GM21515 (cell line): Measurements from ENCODE around the gene SP9.

ENCODE experiments used
- ATAC-seq: cut with Tn5 transposase; IDR thresholded peaks from one replicate; pipeline ENCODE4 v1.9.1; 2021; ENCODE audit not compliant: unreplicated experiment

The SP9 gene

DNA sequence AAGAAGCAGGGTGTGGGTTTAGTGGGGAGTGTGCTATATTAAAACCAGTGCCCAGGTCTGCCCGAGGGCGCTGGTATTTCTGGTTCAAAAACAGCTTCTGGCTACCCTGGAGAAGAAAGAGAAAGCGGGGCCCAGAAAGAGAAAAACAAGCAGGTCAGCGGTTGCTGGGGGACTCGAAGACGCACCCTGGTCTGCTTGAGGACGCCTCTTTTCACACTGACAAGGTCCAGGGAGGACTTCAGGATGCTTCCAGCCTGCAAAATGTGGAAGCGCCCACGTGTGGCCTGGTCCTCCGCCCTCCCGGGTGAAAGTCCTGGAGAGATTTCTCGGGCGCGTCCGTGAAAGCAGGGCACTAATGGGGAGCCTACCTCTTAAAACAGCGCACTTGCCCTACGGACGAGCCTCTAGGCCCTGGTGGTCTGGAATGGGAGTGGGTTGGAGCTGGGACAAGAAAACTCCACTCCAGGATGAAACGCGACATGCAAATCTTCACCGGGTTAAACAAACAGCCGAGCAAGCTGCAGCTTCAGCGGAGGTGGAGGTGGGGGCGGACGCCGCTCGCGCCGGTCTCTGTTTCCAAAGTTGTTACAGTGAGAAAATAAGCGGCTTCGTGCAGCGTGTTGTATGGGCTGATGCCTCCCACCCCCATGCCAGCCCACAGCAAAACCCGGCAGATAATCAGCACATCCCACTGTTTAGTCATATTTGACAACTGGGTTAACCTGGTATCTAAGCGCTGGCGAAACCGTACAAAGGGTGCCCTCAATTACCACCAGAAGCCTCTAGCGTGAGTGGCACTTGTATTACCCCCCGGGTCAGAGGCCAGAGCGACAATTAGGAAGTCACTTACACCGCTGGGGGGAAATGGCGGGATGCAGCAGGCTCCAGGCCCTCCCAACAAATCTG is 1.1 kb upstream of the SP9 start:
- no peak for ATAC-seq

DNA sequence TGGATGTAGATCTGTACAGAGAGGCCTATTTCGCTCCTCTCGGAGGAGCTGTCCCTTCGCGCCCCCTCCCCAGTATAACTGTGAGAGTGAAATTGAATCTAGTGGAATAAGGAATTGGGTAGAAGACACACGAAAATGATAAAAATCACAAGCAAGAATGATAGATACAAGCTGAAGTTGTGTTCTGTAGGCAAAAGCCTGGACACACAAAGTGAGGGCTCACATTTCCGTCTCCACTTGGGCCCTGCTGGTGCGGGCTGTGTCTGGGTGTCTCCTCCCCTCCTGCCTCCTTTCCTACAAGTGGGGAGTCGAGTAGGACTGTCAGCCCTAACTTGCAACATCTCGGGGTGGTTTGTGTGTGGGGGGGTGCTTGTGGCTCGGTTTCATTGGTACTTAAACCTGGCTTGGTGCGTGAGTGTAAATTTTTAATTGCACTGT is 457 bp upstream of the SP9 start:
- no peak for ATAC-seq

DNA sequence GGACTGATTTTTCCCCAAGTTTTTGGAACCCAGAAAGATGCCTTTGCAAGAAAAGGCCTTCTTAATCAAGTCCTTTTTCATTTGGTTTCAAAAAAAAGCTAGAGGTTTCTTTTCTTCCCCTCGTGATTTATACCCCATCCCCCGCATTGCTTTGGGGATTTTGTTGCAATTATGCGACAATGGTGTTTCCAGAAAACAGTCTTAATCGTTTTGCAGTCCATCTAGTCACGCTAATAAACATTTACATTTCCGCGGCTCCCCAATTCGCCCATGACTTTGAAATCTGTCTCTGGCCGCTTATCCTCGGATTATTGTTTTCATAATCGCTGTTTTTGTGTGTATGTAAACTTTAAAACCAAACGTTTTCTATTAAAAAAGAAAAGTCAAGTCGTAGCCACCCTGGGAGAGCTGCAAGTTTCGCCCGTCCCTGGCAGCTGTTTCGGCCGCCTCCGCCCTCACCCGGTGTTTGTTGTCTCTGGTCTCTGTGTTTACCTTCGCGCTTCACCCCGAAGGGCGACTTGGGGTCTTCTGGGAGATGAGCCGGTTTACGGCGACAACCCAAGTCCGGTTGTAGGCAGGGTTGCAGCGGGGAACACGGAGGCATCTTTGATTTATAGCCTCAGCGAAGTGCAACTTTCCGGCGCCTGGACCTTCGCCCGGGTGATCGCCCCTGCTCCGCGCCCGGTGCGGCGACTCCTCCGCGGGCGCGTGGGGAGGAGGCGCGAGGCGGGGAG is 667 bp downstream of the SP9 start:
- ATAC-seq = no peak

DNA sequence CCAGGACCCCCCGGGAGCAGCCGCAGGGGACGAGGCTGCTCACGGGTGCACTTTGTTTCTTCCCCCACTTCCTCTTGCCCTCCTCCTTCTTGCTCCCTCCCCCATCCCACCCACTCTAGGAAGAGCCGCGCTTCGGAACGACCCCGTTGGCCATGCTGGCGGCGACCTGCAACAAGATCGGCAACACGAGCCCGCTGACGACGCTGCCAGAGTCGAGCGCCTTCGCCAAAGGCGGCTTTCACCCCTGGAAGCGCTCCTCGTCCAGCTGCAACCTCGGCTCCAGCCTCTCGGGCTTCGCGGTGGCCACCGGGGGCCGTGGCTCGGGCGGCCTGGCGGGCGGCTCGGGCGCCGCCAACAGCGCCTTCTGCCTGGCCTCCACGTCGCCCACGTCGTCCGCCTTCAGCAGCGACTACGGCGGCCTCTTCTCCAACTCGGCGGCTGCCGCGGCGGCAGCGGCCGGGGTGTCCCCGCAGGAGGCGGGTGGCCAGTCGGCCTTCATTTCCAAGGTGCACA is 1.3 kb downstream of the SP9 start:
- no peak for ATAC-seq

DNA sequence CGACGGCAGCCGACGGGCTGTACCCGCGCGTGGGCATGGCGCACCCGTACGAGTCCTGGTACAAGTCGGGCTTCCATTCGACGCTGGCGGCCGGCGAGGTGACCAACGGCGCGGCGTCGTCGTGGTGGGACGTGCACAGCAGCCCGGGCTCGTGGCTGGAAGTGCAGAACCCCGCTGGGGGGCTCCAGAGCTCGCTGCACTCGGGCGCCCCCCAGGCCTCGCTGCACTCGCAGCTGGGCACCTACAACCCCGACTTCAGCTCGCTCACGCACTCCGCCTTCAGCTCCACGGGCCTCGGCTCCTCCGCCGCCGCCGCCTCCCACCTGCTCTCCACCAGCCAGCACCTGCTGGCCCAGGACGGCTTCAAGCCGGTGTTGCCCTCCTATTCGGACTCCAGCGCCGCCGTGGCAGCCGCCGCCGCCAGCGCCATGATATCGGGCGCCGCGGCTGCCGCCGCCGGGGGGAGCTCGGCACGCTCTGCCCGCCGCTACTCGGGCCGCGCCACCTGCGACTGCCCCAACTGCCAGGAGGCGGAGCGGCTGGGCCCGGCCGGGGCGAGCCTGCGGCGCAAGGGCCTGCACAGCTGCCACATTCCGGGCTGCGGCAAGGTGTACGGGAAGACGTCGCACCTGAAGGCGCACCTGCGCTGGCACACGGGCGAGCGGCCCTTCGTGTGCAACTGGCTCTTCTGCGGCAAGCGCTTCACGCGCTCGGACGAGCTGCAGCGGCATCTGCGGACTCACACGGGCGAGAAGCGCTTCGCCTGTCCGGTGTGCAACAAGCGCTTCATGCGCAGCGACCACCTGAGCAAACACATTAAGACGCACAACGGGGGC is 2.0 kb downstream of the SP9 start:
- peak; percentile 40 for ATAC-seq

DNA sequence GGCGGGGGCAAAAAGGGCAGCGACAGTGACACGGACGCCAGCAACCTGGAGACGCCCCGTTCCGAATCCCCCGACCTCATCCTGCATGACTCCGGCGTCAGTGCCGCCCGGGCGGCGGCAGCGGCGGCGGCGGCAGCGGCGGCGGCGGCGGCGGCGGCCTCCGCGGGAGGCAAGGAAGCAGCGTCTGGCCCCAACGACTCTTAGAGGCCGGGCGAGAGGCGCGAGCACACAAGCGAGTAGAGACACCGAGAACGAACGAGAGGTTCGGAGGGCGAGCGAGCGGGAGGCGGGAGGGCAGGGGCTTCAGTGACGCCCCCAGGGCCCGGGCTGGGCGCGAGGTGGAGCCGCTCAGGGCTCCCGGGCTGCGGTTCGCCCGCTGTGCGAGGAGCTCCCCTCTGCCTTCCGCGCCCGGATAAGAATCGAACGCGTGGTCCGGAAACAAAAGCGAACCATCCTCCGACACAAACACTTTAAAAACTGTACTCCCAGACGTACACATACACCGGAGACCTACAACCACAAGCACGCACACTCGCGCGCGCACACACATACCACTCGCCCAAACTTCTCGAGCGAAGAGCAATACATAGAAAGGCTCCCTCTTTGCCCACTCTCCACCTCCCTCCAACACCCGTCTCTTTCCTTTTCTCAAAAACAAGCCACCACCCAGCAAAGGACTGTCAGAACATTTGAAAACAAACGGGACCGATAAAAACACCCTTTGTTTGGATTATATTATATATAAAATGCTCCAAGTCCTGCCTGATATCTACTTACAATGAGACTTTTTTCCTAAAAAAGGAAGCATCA is 2.8 kb downstream of the SP9 start:
- ATAC-seq = peak; percentile 28

DNA sequence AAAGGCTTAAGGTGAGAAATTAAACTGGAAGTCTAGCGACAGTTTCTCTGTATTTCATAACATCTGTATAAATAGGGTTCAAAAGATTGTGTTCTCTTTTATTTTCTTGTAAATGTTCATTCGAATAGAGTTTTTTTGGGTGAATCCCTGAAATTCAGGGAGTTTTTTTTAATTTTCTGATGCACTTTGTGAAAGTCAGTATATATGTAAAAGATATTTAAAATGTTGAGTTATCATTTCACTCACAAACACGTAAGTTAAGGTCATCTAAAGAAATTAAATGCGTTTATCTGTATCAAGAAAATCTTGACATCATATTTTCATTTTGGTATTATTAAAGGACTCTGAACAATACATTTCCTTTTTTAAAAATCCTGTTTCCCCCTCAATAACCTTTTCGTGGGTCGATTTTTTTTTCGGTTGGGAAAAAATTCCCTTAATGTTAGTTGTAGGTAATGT is 3.4 kb downstream of the SP9 start:
- ATAC-seq = no peak

DNA sequence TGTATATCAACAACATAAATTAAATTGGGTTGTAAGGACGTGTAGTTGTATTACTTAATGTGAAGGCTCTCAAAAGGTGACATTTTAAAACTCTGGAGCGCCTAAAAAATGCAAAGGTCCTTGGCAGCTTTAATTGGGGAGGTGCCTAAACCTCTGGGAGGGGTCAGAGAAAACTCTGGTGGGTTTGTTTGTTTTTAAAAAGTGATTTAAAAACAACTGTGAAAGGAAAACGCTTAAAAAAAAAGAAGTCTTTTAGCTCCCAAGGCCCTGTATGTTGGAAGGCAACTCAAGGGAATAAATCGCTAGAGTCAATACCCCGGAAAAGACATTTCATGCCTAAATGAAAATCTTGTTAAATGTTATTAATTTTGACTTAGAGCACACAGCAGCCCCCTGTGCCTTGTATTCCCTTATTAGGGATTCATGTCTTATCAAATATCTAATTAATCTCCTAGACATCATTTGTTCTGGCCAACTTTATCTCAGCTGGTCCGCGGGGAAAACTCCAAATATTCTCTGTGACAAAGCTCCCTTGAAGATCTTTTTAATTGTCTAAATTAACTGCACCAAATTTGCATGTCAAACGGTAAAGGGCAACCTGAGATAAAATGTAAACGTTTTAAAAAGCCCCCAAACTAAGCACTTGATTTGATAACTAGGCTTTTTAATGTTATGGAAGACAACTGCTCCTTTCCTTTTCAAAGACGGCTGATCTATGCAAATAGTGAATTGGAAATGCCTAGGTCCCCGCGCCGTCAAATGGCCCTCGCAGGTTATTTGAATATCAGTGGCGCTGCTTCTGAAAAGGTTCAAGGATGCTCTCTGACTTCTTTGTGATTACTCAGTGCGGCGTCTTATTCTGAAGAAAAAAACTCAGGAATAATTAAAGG is 4.2 kb downstream of the SP9 start:
- ATAC-seq = no peak

DNA sequence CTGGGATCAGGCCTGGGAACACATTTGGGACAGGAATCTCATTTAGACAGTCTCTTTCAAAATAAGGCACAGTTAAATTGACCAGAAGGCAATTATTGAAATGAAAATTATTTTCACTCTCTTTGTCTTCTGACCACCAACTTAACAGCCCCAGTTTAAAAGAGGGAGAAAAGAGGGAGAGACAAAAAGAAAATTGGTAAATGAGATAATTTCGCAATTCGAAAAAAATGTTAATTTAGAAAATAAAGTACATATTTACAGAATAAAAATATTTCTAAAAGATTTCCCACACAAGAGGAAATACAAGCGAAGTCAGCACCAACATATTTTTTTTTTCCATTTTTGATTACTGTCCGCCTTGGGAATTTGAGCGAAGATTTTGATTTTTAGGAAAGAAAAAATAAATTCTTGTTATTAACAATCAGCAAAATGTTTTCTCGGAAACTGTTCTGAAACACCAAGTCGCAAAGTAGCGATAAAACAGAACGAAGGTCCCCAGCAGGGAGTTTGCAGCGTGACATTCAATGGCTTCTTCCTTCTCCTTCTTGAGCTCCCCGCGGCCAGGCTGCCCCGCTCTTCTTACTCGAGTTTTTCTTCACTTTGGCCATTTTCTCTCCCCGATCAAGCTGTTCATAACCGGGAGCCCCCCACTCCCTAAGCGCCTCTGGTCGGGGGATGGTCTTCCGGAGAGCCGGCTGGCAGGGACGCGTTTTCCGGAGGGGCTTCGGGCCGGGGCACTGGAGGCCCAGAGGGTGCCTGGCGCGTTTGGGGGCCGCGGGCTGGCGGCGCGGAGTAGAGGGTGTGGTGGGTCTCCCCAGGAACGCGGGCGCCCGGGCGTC is 5.0 kb downstream of the SP9 start:
- ATAC-seq = no peak

DNA sequence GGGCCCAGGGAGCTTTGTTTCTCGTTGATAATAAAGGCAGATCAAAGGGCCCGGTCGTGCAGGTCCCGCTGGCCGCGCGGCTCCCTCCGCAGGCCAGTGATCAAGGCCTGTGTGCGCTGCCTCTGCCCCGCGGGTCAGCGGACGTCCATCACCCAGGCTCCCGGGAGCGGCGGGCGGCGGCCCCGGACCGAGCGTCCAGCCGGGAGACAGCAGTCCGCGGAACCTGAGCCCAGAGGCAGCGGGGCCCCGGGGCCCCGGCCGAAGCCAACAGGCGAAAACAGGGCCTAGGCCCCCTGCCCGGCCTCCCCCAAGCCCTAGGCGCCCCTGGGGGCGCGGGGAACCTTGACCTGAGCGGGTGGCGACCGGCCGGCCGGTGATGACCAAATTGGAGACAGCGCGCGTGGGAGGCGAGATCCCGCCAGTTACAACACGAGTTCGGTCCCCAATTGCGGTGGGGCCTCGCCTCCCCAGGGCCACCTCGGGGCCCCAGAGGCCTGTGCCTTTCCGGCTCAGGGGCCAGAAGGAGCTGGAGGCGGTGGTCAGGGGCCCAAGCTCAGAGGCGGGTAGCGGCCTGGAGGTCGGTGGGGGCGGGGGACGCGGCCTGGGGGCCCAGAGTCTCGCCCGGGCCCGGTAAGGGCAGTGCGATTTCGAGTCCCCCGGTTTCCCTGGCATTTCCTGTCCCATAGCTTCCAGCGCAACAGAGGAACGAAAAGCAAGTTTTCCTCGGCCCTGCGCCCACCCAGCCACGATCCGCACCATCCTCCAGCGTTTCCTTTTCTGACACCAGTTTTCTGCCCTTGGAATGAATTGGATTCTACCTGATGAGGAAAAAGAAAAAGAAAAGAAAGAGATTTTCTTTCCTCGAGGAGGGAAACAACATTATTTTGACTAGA is 5.9 kb downstream of the SP9 start:
- ATAC-seq = no peak

DNA sequence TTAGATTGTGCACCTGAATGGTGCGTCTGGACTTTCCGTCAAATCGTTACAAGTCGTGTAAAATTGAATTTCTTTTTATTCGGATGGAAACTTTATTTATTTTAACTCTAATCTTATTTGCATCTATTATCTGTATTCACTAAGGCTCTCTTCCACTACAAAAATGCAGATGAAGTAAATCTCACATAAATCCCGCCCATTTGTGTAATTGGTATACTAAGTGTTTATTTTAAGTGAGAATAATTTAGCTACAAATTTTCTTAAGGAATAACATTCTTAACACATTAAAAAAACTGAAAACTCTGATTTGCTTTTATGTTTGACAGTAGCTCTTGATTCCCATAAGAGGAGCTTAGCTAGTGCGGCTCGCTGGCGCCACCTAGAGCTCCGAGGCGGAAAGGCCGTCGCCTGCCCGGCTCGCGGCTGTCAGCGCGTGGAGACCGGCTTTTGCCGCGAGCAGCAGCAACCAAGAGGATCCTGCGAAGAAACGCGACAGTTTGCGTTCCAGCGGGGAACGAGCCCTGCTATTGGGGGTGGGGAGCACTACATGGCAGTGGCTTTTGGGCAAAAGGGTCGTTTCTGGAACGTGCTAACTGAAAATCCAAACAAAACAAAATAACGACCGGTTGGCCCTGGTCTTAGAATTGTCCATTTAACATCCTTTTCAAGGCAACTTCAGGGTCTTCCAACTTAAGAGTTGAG is 6.7 kb downstream of the SP9 start:
- peak; percentile 50 for ATAC-seq

DNA sequence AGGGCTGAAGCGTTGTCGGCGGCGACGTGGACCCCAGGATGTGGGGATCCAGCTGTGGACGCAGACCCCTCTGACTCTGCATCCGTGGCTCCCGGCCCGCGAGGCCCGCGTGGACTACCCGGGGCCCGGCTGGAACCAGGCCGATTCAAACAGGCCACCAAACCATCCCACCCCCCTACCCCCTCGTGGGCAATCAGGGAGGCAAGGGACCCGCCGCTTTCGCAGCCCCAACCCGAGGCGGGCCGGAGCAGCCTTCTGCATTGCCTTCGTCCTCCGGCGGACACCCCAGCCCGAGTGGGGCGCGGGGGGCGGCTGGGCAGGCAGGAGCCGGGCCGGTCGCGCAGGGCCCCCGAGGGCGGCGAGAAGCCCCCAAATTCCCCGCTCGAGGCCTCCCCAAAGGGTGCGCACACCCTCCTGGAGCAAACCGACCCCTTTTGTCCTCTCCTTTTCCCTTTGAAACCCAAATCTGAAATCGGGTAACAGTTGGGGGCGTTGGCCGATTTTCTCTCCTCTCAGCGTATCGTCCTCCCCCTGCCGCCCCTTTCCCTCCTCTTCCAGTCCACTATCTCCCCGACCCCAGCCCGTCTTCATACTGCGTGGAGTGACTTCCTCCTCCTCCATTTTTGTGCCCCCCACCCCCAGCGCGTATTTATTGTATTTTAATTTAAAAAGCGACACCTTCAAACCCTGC is 7.4 kb downstream of the SP9 start:
- ATAC-seq = no peak

DNA sequence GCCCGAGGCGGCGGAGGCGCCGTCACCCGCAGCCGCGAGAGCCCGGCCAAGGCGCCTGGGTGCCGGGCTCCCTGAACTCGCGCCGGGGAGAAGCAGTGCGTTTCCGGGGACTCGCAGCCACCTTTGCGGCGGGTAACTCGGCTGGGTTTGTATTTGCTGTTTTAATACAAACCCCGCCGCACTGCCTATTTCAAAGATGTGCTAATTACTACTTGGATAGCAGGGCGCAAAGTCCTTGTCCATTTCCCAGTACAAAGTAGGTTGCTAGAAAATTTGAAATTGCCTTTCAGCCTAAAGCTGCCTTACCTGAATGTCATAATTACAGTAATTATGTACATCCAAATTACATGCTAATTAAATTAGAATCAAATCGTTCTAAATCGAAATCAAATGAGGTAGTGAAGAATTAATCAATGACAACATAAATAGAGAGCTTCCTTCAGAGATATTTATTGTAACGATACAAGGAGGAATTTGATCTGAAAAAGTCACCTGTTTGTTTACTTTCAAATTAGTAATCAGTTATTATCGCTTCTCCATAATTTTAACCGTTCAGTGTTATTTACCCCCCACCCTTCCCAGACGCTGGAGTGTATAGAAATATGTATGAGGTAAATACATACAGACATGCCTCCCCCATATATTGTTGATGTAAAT is 8.1 kb downstream of the SP9 start:
- ATAC-seq = no peak

DNA sequence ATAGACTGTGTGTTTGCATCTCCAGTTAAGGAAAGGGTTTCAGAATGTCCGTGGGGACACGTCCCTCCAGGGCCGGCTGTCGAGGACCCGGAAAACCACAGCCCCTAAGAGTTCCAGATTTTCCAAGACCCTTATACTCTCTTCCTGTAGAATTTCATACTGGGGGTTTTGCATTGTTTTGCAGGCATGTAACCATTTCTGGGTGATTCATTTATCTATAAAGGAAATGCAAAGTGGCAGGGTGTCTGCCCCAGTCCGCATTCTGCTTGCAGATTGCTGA is 8.5 kb downstream of the SP9 start:
- no peak for ATAC-seq

DNA sequence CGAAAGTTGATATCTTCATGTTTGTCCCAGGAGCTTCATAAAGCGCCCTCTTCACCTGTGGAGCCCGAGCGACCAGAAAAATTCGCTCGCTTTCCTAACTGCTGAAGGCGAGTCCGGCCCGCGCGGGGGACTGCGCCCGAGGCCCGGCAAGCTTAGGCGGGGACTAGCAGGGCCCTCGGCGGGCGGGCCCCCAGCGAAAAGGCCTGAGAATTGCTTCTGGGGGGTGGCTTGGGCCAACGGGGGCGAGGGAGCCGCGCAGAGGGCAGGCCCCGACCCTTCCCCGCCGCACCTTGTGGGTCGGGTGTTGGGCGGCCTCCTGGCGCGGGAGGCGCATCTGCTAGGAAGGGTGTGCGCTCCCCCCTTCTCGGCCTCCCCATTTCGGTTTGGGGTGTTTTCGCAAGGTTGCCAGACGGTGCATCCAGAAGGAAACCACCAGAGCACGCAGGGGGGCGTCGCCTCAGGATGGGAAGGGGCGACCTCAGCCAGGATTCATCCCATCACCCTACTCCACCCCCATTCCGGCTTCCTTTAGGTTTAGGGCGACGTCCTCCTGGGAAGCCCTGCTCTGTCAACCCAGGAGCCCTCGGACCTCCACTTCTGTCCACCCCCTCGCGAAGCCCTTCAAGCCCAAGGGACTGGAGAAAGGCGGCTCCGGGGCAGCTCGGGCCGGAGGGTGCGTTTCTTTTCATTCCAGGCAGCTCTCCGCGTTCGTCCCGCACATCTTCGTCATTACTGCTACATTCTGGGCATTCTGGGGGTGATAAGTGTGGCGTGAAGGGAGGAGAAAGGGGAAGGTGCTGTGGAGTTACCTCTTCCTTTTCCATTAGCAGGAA is 9.1 kb downstream of the SP9 start:
- ATAC-seq = no peak
